Measurements from ENCODE around the gene ATP8A2. TPM values are rescaled to one million over a fixed set of nuclear protein-coding genes. Genes with fewer than 3 reads are reported as not detected.
"Not testable (repeated sequence)": the region's sequence is repeated elsewhere in the genome, so short reads cannot be mapped to it uniquely, and the experiment has no call there.

ATP8A2 gene
- total and polyA plus RNA-seq, 4 donors = 0.13 to 0.29 (median 0.24) TPM; not detected in 1

DNA sequence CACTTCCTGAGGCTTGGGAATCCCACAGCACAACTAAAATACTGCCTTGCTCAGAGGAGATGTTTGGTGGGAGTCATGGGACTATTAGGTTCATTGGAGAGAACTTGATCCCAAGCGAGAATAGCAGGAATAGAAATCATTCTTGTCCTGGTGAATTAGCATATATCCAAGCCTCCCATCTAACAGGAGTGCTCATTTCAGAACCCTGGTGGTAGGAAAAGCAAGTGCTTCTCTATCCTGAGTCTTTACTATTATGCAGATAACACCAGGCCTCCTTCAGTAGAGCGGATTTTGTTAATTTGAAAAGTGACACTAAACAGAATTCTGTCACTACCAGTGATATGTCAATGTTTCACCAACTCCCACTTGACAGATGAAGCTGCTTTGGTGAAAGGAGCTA lies 199.5 kb downstream of the ATP8A2 start:
- intact Hi-C loops (cut with DNase I) = no loop called here
- 87 to 91% methylated on average over 2 of the region's 2 CpGs for WGBS, 2 donors

DNA sequence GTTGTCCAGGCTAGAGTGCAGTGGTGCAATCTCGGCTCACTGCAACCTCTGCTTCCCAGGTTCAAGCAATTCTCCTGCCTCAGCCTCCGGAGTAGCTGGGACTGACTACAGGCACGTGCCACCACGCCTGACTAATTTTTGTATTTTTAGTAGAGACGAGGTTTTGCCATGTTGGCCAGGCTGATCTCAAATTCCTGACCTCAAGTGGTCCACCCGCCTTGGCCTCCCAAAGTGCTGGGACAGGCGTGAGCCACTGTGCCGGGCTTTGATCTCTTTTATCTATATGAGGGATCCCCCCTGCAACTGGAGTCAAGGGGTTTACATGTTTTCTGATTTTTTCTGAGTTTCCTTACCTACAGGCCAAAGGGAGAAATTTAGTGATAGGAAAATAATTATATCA lies 200.4 kb downstream of the ATP8A2 start:
- H3K4me1 ChIP-seq (ENCODE audit: control insufficient read depth in 1 of 2, insufficient read depth in 2 of 2, low read length in 2 of 2); ATAC-seq (ENCODE audit: low FRiP score); H3K4me3 ChIP-seq (ENCODE audit: low read length in 2 of 2); H3K36me3 ChIP-seq (ENCODE audit: control insufficient read depth in 1 of 2, insufficient read depth in 2 of 2, low read length in 1 of 2); H3K27me3 ChIP-seq (ENCODE audit: control insufficient read depth in 1 of 2, insufficient read depth in 2 of 2, low read length in 1 of 2); intact Hi-C loops (cut with DNase I); DNase-seq; H3K27ac ChIP-seq (ENCODE audit: low read depth in 1 of 2, low read length in 2 of 2); H3K9me3 ChIP-seq (ENCODE audit: control insufficient read depth, low read length): not testable (repeated sequence)
- 68 to 75% methylated on average over 8 of the region's 8 CpGs for WGBS, 2 donors

More for the DNA sequence above, 199.5 kb downstream of the ATP8A2 start:
- no peak overlapping the region for H3K4me3 ChIP-seq (ENCODE audit: low read length in 2 of 2)
- H3K27ac ChIP-seq (ENCODE audit: low read depth in 1 of 2, low read length in 2 of 2) = no peak overlapping the region
- ATAC-seq (ENCODE audit: low FRiP score) (no peak), DNase-seq (no peak)
- no peaks in the 10 kb centered on the region for H3K36me3 ChIP-seq (ENCODE audit: control insufficient read depth in 1 of 2, insufficient read depth in 2 of 2, low read length in 1 of 2)
- H3K9me3 ChIP-seq (ENCODE audit: control insufficient read depth, low read length) = no peaks in the 10 kb centered on the region
- H3K27me3 ChIP-seq (ENCODE audit: control insufficient read depth in 1 of 2, insufficient read depth in 2 of 2, low read length in 1 of 2) = no peaks in the 10 kb centered on the region
- no peaks in the 10 kb centered on the region for H3K4me1 ChIP-seq (ENCODE audit: control insufficient read depth in 1 of 2, insufficient read depth in 2 of 2, low read length in 2 of 2)

- 2% methylated on average over 8 of the region's 8 CpGs for WGBS, 2 donors
- no peaks in the 10 kb centered on the region for H3K36me3 ChIP-seq (ENCODE audit: control insufficient read depth in 1 of 2, insufficient read depth in 2 of 2, low read length in 1 of 2)
- DNase-seq (peak in 1 of 2 donors; percentile 67), ATAC-seq (ENCODE audit: low FRiP score) (peak; percentile 67)
- H3K9me3 ChIP-seq (ENCODE audit: control insufficient read depth, low read length) = no peaks in the 10 kb centered on the region
- no peak overlapping the region for H3K27ac ChIP-seq (ENCODE audit: low read depth in 1 of 2, low read length in 2 of 2)
- H3K27me3 ChIP-seq (ENCODE audit: control insufficient read depth in 1 of 2, insufficient read depth in 2 of 2, low read length in 1 of 2) = no peaks in the 10 kb centered on the region
- no peak overlapping the region for H3K4me3 ChIP-seq (ENCODE audit: low read length in 2 of 2)
- H3K4me1 ChIP-seq (ENCODE audit: control insufficient read depth in 1 of 2, insufficient read depth in 2 of 2, low read length in 2 of 2) = no peaks in the 10 kb centered on the region
- intact Hi-C loops (cut with DNase I) = loop anchor here (2.0 to 5.0 kb wide), 2 partner anchors 488 kb away; no protein-coding TSS in a partner anchor
Observed at GRCh38 chr13:25574437-25575411, 202.9 kb downstream of the ATP8A2 start.

DNA sequence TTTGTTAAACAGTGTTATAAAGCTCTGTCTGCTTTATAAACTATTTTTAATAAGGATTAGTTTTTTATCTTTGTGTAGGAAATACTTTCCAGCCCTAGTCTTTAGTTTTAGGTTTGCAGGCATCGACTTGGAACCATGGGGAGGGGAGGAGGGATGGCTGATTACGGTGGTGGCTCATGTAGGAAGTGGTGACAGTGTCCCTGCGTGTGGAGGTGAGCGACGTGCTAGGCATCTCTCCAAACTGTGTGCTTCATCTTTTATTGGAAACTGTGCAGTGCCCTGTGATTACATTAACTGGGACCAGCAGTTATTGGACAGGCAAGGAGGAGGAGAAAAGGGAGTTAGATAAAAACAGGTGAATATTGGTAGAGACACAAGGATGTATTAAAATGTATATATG lies 203.8 kb downstream of the ATP8A2 start:
- WGBS, 2 donors = 3 to 5% methylated on average over 5 of the region's 5 CpGs
- intact Hi-C loops (cut with DNase I) = loop anchor here (2.0 to 5.0 kb wide), 2 partner anchors 487 kb away; no protein-coding TSS in a partner anchor

DNA sequence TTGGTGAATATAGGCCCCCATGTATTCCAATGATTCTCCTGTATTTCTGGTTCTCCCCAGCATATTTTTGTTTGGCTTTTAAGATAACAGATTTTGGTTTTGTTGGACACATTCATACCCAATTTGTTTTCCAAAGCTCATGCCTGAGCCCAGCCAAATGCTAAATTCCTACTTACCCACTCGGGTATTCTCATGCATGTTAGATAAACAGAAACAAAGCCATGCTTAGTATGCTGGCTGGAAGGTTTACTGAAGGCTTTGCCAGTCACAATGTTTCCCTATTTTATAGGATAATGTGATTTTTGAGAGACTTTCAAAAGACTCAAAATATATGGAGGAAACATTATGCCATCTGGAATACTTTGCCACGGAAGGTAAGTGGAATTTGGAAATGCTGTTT lies 206.8 kb downstream of the ATP8A2 start:
- no peaks in the 10 kb centered on the region for H3K4me1 ChIP-seq (ENCODE audit: control insufficient read depth in 1 of 2, insufficient read depth in 2 of 2, low read length in 2 of 2)
- H3K9me3 ChIP-seq (ENCODE audit: control insufficient read depth, low read length) = no peaks in the 10 kb centered on the region
- intact Hi-C loops (cut with DNase I) = loop anchor here in 1 of 2 donors (5.0 kb wide), 1 partner anchor 484 kb away; no protein-coding TSS in a partner anchor
- no peak overlapping the region for H3K27ac ChIP-seq (ENCODE audit: low read depth in 1 of 2, low read length in 2 of 2)
- WGBS, 2 donors = 2 to 6% methylated on average over 2 of the region's 2 CpGs
- H3K36me3 ChIP-seq (ENCODE audit: control insufficient read depth in 1 of 2, insufficient read depth in 2 of 2, low read length in 1 of 2) = no peaks in the 10 kb centered on the region
- no peak overlapping the region for H3K4me3 ChIP-seq (ENCODE audit: low read length in 2 of 2)
- no peak for ATAC-seq (ENCODE audit: low FRiP score)
- no peaks in the 10 kb centered on the region for H3K27me3 ChIP-seq (ENCODE audit: control insufficient read depth in 1 of 2, insufficient read depth in 2 of 2, low read length in 1 of 2)
- no peak for DNase-seq

More for the DNA sequence above, 203.8 kb downstream of the ATP8A2 start:
- no peak overlapping the region for H3K27ac ChIP-seq (ENCODE audit: low read depth in 1 of 2, low read length in 2 of 2)
- H3K9me3 ChIP-seq (ENCODE audit: control insufficient read depth, low read length) = no peaks in the 10 kb centered on the region
- no peaks in the 10 kb centered on the region for H3K27me3 ChIP-seq (ENCODE audit: control insufficient read depth in 1 of 2, insufficient read depth in 2 of 2, low read length in 1 of 2)
- DNase-seq = no peak
- no peaks in the 10 kb centered on the region for H3K36me3 ChIP-seq (ENCODE audit: control insufficient read depth in 1 of 2, insufficient read depth in 2 of 2, low read length in 1 of 2)
- ATAC-seq (ENCODE audit: low FRiP score) = no peak
- no peak overlapping the region for H3K4me3 ChIP-seq (ENCODE audit: low read length in 2 of 2)
- no peaks in the 10 kb centered on the region for H3K4me1 ChIP-seq (ENCODE audit: control insufficient read depth in 1 of 2, insufficient read depth in 2 of 2, low read length in 2 of 2)

- Histone ChIP-seq H3K27ac (ENCODE audit: low read depth in 1 of 2, low read length in 2 of 2) (no peak overlapping the region), H3K36me3 (ENCODE audit: control insufficient read depth in 1 of 2, insufficient read depth in 2 of 2, low read length in 1 of 2) (no peaks in the 10 kb centered on the region), H3K4me1 (ENCODE audit: control insufficient read depth in 1 of 2, insufficient read depth in 2 of 2, low read length in 2 of 2) (no peaks in the 10 kb centered on the region), H3K27me3 (ENCODE audit: control insufficient read depth in 1 of 2, insufficient read depth in 2 of 2, low read length in 1 of 2) (no peaks in the 10 kb centered on the region), H3K9me3 (ENCODE audit: control insufficient read depth, low read length) (no peaks in the 10 kb centered on the region), H3K4me3 (ENCODE audit: low read length in 2 of 2) (no peak overlapping the region)
- intact Hi-C loops (cut with DNase I) = loop anchor here in 1 of 2 donors (5.0 kb wide), 1 partner anchor 483 kb away; no protein-coding TSS in a partner anchor
- no peak for DNase-seq
- ATAC-seq (ENCODE audit: low FRiP score) = no peak
- WGBS, 2 donors = 92 to 95% methylated on average over 8 of the region's 8 CpGs
Observed at GRCh38 chr13:25579221-25579620, 207.4 kb downstream of the ATP8A2 start.

- no peak overlapping the region for H3K27ac ChIP-seq (ENCODE audit: low read depth in 1 of 2, low read length in 2 of 2)
- H3K9me3 ChIP-seq (ENCODE audit: control insufficient read depth, low read length) = no peaks in the 10 kb centered on the region
- H3K36me3 ChIP-seq (ENCODE audit: control insufficient read depth in 1 of 2, insufficient read depth in 2 of 2, low read length in 1 of 2) = no peaks in the 10 kb centered on the region
- no peaks in the 10 kb centered on the region for H3K4me1 ChIP-seq (ENCODE audit: control insufficient read depth in 1 of 2, insufficient read depth in 2 of 2, low read length in 2 of 2)
- DNase-seq (no peak), ATAC-seq (ENCODE audit: low FRiP score) (no peak)
- 73 to 76% methylated on average over 2 of the region's 2 CpGs for WGBS, 2 donors
- H3K4me3 ChIP-seq (ENCODE audit: low read length in 2 of 2) = no peak overlapping the region
- intact Hi-C loops (cut with DNase I) = no loop called here
- no peaks in the 10 kb centered on the region for H3K27me3 ChIP-seq (ENCODE audit: control insufficient read depth in 1 of 2, insufficient read depth in 2 of 2, low read length in 1 of 2)
Observed at GRCh38 chr13:25581351-25581750, 209.6 kb downstream of the ATP8A2 start.

DNA sequence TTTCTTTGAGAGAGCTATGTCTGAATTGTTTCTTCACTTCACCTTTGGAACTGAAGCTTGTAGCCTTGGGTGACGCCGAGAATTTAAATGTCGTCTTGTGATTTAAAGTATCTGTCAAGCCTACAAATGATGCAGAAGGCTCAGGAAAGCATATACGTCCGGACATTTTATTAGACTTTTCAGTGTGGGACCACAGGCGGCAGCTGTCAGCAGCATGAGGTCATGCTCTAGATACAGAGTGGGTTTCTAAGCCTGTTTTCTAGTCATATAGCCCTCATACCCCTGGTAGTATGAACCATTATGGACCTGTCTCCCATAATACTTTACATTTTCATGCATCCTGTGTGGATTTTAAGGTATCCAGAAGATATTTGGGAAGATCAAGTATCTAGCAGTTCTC lies 212.3 kb downstream of the ATP8A2 start:
- WGBS, 2 donors = 41 to 50% methylated on average over 6 of the region's 6 CpGs
- H3K27ac ChIP-seq (ENCODE audit: low read depth in 1 of 2, low read length in 2 of 2) = no peak overlapping the region
- H3K4me1 ChIP-seq (ENCODE audit: control insufficient read depth in 1 of 2, insufficient read depth in 2 of 2, low read length in 2 of 2) = no peaks in the 10 kb centered on the region
- H3K27me3 ChIP-seq (ENCODE audit: control insufficient read depth in 1 of 2, insufficient read depth in 2 of 2, low read length in 1 of 2) = no peaks in the 10 kb centered on the region
- no peak for DNase-seq
- no peak overlapping the region for H3K4me3 ChIP-seq (ENCODE audit: low read length in 2 of 2)
- ATAC-seq (ENCODE audit: low FRiP score) = no peak
- H3K9me3 ChIP-seq (ENCODE audit: control insufficient read depth, low read length) = no peaks in the 10 kb centered on the region
- H3K36me3 ChIP-seq (ENCODE audit: control insufficient read depth in 1 of 2, insufficient read depth in 2 of 2, low read length in 1 of 2) = no peaks in the 10 kb centered on the region
- intact Hi-C loops (cut with DNase I) = no loop called here

GRCh38 chr13:25585000-25585399 lies 213.2 kb downstream of the ATP8A2 start:
- intact Hi-C loops (cut with DNase I) = no loop called here
- WGBS, 2 donors = 70 to 71% methylated on average over 5 of the region's 5 CpGs
- Histone ChIP-seq H3K36me3 (ENCODE audit: control insufficient read depth in 1 of 2, insufficient read depth in 2 of 2, low read length in 1 of 2) (no peaks in the 10 kb centered on the region), H3K27me3 (ENCODE audit: control insufficient read depth in 1 of 2, insufficient read depth in 2 of 2, low read length in 1 of 2) (no peaks in the 10 kb centered on the region), H3K27ac (ENCODE audit: low read depth in 1 of 2, low read length in 2 of 2) (no peak overlapping the region), H3K4me3 (ENCODE audit: low read length in 2 of 2) (no peak overlapping the region), H3K9me3 (ENCODE audit: control insufficient read depth, low read length) (no peaks in the 10 kb centered on the region), H3K4me1 (ENCODE audit: control insufficient read depth in 1 of 2, insufficient read depth in 2 of 2, low read length in 2 of 2) (no peaks in the 10 kb centered on the region)
- DNase-seq (no peak), ATAC-seq (ENCODE audit: low FRiP score) (no peak)
